Non-pigmented ciliary epithelial cell (primary cell): Measurements from ENCODE around the gene TEX10.

Experiments used
- DNase-seq: peaks from one replicate; pipeline ENCODE4 v3.0.0-alpha.2; 2010; ENCODE audit warnings: low read depth

Gene TEX10

GRCh38 chr9:100284247-100284646 is 68.5 kb downstream of the TEX10 start:
- DNase-seq: no peak

- no peak for DNase-seq
Observed at GRCh38 chr9:100282388-100282719, 70.4 kb downstream of the TEX10 start.

- DNase-seq: no peak
Observed at GRCh38 chr9:100281676-100282387, 70.9 kb downstream of the TEX10 start.

GRCh38 chr9:100281066-100281465 is 71.7 kb downstream of the TEX10 start:
- DNase-seq: no peak

GRCh38 chr9:100277166-100277979 is 75.4 kb downstream of the TEX10 start:
- peak; percentile 31 for DNase-seq

GRCh38 chr9:100269656-100270055 is 83.1 kb downstream of the TEX10 start:
- DNase-seq: no peak

GRCh38 chr9:100268271-100268670 is 84.5 kb downstream of the TEX10 start:
- DNase-seq: no peak

- no peak for DNase-seq
Observed at GRCh38 chr9:100267211-100267610, 85.5 kb downstream of the TEX10 start.
